Endothelial cell of umbilical vein (primary cell): ENCODE measurements around the gene PTGES. TPM values are rescaled to one million over a fixed set of nuclear protein-coding genes. Genes with fewer than 3 reads are reported as not detected.

Experiments
- BruUV-seq: library from RNA; stranded (reverse); fragments of 400-500 nt; replicated peaks from 2 replicates; lab custom pipeline; 2021; lab: Mats Ljungman, UMichigan
- CTCF ChIA-PET: fragments of 300-600, 350-600 bp; sonication (Branson Sonifier 250); formaldehyde crosslinking; loops from one replicate; lab custom pipeline; 2021; ENCODE audit warnings: antibody characterized with exemption, inconsistent platforms; lab: Charles Lee
- POLR2A ChIA-PET: fragments of 300-600, 350-600 bp; sonication (Branson Sonifier 250); formaldehyde crosslinking; loops from one replicate; lab custom pipeline; 2021; ENCODE audit warnings: antibody characterized with exemption, inconsistent platforms; lab: Charles Lee
- DNase-seq: peaks from one replicate; pipeline ENCODE4 v3.0.0-alpha.2; 2011; ENCODE audit warnings: low read depth, low spot score
- FAIRE-seq: peaks from 2 replicates; lab custom pipeline; 2011; peaks lifted over from hg19 to GRCh38; lab: Jason Lieb, UNC
- H2AFZ ChIP-seq: 2 replicates; pipeline ENCODE4 v1.6.0; 2012; ENCODE audit warnings: low read depth, low read length, control low read depth, inconsistent platforms
- H3K27ac ChIP-seq: 2 replicates; pipeline ENCODE4 v1.5.1; 2011; ENCODE audit warnings: low read depth, mild to moderate bottlenecking, control low read depth, low read length, moderate library complexity; ENCODE audit not compliant: insufficient read depth
- H3K27me3 ChIP-seq, 2 experiments: 2 replicates each; pipeline versions ENCODE4 v1.6.0 to v1.6.1; 2011; ENCODE audit warnings: low read length in 2 of 2, mixed read lengths in 1 of 2; ENCODE audit not compliant: control insufficient read depth in 2 of 2, insufficient read depth in 2 of 2
- H3K36me3 ChIP-seq, 2 experiments: 2 replicates in 1 of 2; 3 replicates in 1 of 2; pipeline ENCODE4 v1.5.1; 2011; ENCODE audit warnings: low read length in 2 of 2, mild to moderate bottlenecking in 1 of 2, moderate library complexity in 1 of 2; ENCODE audit not compliant: control insufficient read depth in 2 of 2, insufficient read depth in 2 of 2; ENCODE audit errors: extremely low read depth in 1 of 2
- H3K4me1 ChIP-seq: 3 replicates; pipeline ENCODE4 v1.5.1; 2011; ENCODE audit warnings: mild to moderate bottlenecking, low read length; ENCODE audit not compliant: control insufficient read depth, insufficient read depth; ENCODE audit errors: extremely low read depth
- H3K4me2 ChIP-seq: 2 replicates; pipeline ENCODE4 v1.6.1; 2011; ENCODE audit warnings: low read length, control low read depth, mixed read lengths; ENCODE audit not compliant: insufficient read depth
- H3K4me3 ChIP-seq, 3 experiments: fragments of 200-600 bp in 1 of 3; sonication (generic), shearing (Covaris generic) in 1 of 3; replicated peaks in 1 of 3; 2 replicates each; pipeline ENCODE4 v1.5.1; 2011 to 2016; ENCODE audit warnings: control low read depth in 3 of 3, low read length in 3 of 3, mild to moderate bottlenecking in 2 of 3, inconsistent platforms in 1 of 3, low read depth in 1 of 3, moderate library complexity in 1 of 3; ENCODE audit not compliant: insufficient read depth in 1 of 3
- H3K79me2 ChIP-seq: 2 replicates; pipeline ENCODE4 v1.6.0; 2012; ENCODE audit warnings: low read length, inconsistent platforms; ENCODE audit not compliant: control insufficient read depth, insufficient read depth
- H3K9ac ChIP-seq: replicated peaks from 2 replicates; pipeline ENCODE3; 2011; ENCODE audit warnings: low read length, control low read depth; ENCODE audit not compliant: insufficient read depth; ENCODE audit errors: extremely low read depth
- H3K9me1 ChIP-seq: replicated peaks from 3 replicates; pipeline ENCODE4 v1.6.0; 2011; ENCODE audit warnings: mild to moderate bottlenecking, low read length; ENCODE audit not compliant: control insufficient read depth, insufficient read depth; ENCODE audit errors: extremely low read depth
- H3K9me3 ChIP-seq: replicated peaks from 2 replicates; pipeline ENCODE4 v1.5.1; 2012; ENCODE audit warnings: low read length, inconsistent platforms; ENCODE audit not compliant: control insufficient read depth, insufficient read depth
- H4K20me1 ChIP-seq: replicated peaks from 2 replicates; pipeline ENCODE3; 2011; ENCODE audit warnings: mild to moderate bottlenecking, low read length; ENCODE audit not compliant: control insufficient read depth, insufficient read depth; ENCODE audit errors: extremely low read depth
- EZH2 ChIP-seq: IDR thresholded peaks from 2 replicates; pipeline ENCODE4 v1.6.1; 2012; ENCODE audit warnings: borderline replicate concordance, low read depth, mild to moderate bottlenecking, moderate library complexity, low read length, inconsistent platforms; ENCODE audit not compliant: severe bottlenecking
- FOS ChIP-seq: IDR thresholded peaks from 2 replicates; pipeline ENCODE4 v1.6.1; 2011; ENCODE audit warnings: mild to moderate bottlenecking, low read length, moderate library complexity, borderline replicate concordance; ENCODE audit not compliant: insufficient read depth
- GATA2 ChIP-seq: IDR thresholded peaks from 2 replicates; pipeline ENCODE4 v1.7.0; 2011; ENCODE audit warnings: low read depth, mild to moderate bottlenecking, moderate library complexity, mixed read lengths, low read length; ENCODE audit not compliant: insufficient read length, insufficient read depth
- JUN ChIP-seq: IDR thresholded peaks from 2 replicates; pipeline ENCODE4 v1.6.1; 2011; ENCODE audit warnings: borderline replicate concordance, low read depth; ENCODE audit not compliant: insufficient read length, insufficient read depth
- MYC ChIP-seq: IDR thresholded peaks from one replicate; pipeline ENCODE4 v1.6.1; 2011; ENCODE audit warnings: mild to moderate bottlenecking, low read depth, low read length
- POLR2A ChIP-seq: IDR thresholded peaks from 2 replicates; pipeline ENCODE4 v1.6.1; 2012; ENCODE audit warnings: low read depth, mild to moderate bottlenecking, control low read depth, low read length
- POLR2AphosphoS5 ChIP-seq: IDR thresholded peaks from 2 replicates; pipeline ENCODE4 v1.6.1; 2012; ENCODE audit warnings: low read depth, mild to moderate bottlenecking, control low read depth, low read length, moderate library complexity; ENCODE audit not compliant: insufficient read depth
- dilution Hi-C: fragments of 300-500 bp; cut with MboI; formaldehyde crosslinking; loops from one replicate; pipeline ENCODE4 v1.15.0; 2019; ENCODE audit warnings: low sequenced_read_pairs; ENCODE audit not compliant: extremely low pct_ligation_motif_present
- intact Hi-C: fragments of 100-400 bp; cut with micrococcal nuclease; formaldehyde crosslinking; loops from one replicate; pipeline ENCODE4 v1.10.0; 2022
- polyA plus RNA-seq, 4 experiments: library from polyadenylated mRNA; depleted of rRNA in 3 of 4; stranded (reverse) in 3 of 4; unstranded in 1 of 4; fragments of >200 nt; gene quantifications; 2 replicates each; pipeline versions ENCODE4 v1.2.1 to v1.2.3, GENCODE V29; 2011 to 2012; ENCODE audit warnings: missing spikeins in 1 of 4
- total RNA-seq: library from RNA; stranded (reverse); gene quantifications from 2 replicates; pipeline ENCODE4 v1.2.3, GENCODE V29; 2021
- TF ChIP-seq, protein P1 (sequence below), 2 donors: IDR thresholded peaks; 1 replicate in 1 of 2; 2 replicates in 1 of 2; pipeline ENCODE4 v1.5.1; 2011; ENCODE audit warnings: low read length in 2 of 2, mild to moderate bottlenecking in 2 of 2, moderate library complexity in 2 of 2, control low read depth in 1 of 2, inconsistent platforms in 1 of 2, low read depth in 1 of 2; ENCODE audit not compliant: insufficient read depth in 1 of 2; ENCODE audit errors: extremely low read depth in 1 of 2
- TF ChIP-seq, protein P2 (sequence below): IDR thresholded peaks from 2 replicates; pipeline ENCODE4 v1.6.1; 2011; ENCODE audit not compliant: insufficient read depth, insufficient read length

Gene PTGES
- total and polyA plus RNA-seq, 2 donors (not counting 3 experiments of a cell fraction or from before 2014, with no cell fraction given), result not detected

DNA sequence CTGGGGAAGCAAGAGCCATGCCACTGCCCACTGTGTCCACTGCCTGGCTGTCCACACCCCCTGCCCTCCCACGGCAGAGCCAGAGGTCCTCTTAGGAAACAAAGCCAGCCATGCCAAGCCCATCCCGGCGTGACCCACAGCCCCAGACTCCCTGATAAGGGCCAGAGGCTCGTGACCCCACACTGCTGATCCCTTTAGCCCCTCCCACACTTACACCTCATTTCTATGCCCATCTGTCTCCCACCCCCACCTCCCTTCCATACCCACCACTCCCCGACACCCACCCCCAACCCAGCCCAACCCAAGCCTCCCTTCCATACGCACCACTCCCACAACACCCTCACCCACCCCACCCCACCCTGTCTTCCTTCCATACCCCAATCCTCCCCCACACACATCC, 17.3 kb downstream of the PTGES start:
- no peak overlapping the region for H3K4me3 ChIP-seq
- H3K9ac ChIP-seq, result no peak overlapping the region
- no peak overlapping the region for H3K27ac ChIP-seq
- no peaks in the 10 kb centered on the region for H3K36me3 ChIP-seq
- no peaks in the 10 kb centered on the region for H3K9me3 ChIP-seq
- no peaks in the 10 kb centered on the region for H4K20me1 ChIP-seq
- dilution Hi-C loops, result no loop called here
- POLR2A ChIA-PET, result no interaction called here
- intact Hi-C loops, result no loop called here
- FAIRE-seq, result no peak
- TF ChIP-seq EZH2, result no peak
- TF ChIP-seq, protein P1, sequence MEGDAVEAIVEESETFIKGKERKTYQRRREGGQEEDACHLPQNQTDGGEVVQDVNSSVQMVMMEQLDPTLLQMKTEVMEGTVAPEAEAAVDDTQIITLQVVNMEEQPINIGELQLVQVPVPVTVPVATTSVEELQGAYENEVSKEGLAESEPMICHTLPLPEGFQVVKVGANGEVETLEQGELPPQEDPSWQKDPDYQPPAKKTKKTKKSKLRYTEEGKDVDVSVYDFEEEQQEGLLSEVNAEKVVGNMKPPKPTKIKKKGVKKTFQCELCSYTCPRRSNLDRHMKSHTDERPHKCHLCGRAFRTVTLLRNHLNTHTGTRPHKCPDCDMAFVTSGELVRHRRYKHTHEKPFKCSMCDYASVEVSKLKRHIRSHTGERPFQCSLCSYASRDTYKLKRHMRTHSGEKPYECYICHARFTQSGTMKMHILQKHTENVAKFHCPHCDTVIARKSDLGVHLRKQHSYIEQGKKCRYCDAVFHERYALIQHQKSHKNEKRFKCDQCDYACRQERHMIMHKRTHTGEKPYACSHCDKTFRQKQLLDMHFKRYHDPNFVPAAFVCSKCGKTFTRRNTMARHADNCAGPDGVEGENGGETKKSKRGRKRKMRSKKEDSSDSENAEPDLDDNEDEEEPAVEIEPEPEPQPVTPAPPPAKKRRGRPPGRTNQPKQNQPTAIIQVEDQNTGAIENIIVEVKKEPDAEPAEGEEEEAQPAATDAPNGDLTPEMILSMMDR (IDR thresholded peaks at IDR 0.05; ENCODE audit: extremely low read depth in 1 of 2, insufficient read depth in 1 of 2, low read depth in 1 of 2, low read length in 2 of 2), result no peak
- no peak for TF ChIP-seq JUN
- H2AFZ ChIP-seq, result no peak overlapping the region
- BruUV-seq, result no TSS peak
- H3K4me1 ChIP-seq, result peaks cover 5% of the 10 kb centered on the region
- no peaks in the 10 kb centered on the region for H3K79me2 ChIP-seq
- no peaks in the 10 kb centered on the region for H3K9me1 ChIP-seq
- DNase-seq, result no peak
- CTCF ChIA-PET, result interaction anchor here (1.5 to 5.8 kb wide), 3 partner anchors 8 to 54 kb away, joined by 8 to 54 read pairs (median 43); no protein-coding TSS in a partner anchor
- H3K4me2 ChIP-seq, result no peak overlapping the region
- no peaks in the 10 kb centered on the region for H3K27me3 ChIP-seq

DNA sequence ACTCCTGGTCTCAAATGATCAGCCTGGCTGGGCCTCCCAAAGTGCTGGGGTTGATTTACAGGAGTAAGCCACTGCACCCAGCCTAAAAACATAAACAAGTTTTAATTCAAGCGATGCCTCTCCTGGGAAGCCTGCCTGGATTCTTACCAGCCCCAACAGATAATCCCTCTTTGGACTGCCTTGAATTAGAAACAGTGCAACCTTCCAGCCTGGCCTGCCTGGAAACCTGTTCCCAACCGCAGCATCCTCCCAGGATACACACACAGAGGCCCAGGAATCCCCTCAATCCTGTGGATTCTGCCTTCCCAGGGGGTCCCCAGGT, 19.2 kb downstream of the PTGES start:
- dilution Hi-C loops, result no loop called here
- H3K4me1 ChIP-seq, result peaks cover 5% of the 10 kb centered on the region
- DNase-seq (no peak), FAIRE-seq (no peak)
- H3K79me2 ChIP-seq, result no peaks in the 10 kb centered on the region
- TF ChIP-seq, protein P2, sequence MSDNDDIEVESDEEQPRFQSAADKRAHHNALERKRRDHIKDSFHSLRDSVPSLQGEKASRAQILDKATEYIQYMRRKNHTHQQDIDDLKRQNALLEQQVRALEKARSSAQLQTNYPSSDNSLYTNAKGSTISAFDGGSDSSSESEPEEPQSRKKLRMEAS, result no peak
- TF ChIP-seq, protein P1 (IDR thresholded peaks at IDR 0.05; ENCODE audit: extremely low read depth in 1 of 2, insufficient read depth in 1 of 2, low read depth in 1 of 2, low read length in 2 of 2), result no peak
- TF ChIP-seq POLR2AphosphoS5, result no peak
- TF ChIP-seq MYC, result no peak
- TF ChIP-seq GATA2, result no peak
- TF ChIP-seq FOS, result no peak
- TF ChIP-seq POLR2A, result no peak
- TF ChIP-seq JUN, result no peak
- TF ChIP-seq EZH2, result no peak
- no peak overlapping the region for H2AFZ ChIP-seq
- ChIA-PET CTCF (no interaction called here), POLR2A (no interaction called here)
- H3K9ac ChIP-seq, result no peak overlapping the region
- H3K9me1 ChIP-seq, result no peaks in the 10 kb centered on the region
- no peak overlapping the region for H3K4me2 ChIP-seq
- intact Hi-C loops, result no loop called here
- H3K4me3 ChIP-seq, result no peak overlapping the region
- no peaks in the 10 kb centered on the region for H3K9me3 ChIP-seq
- no peaks in the 10 kb centered on the region for H4K20me1 ChIP-seq
- no TSS peak for BruUV-seq
- H3K36me3 ChIP-seq, result no peaks in the 10 kb centered on the region
- no peaks in the 10 kb centered on the region for H3K27me3 ChIP-seq
- H3K27ac ChIP-seq, result no peak overlapping the region
